ENCODE results near the gene GRB10. TPM values are rescaled to one million over a fixed set of nuclear protein-coding genes. Genes with fewer than 3 reads are reported as not detected.
A peak's percentile ranks its signal among the peaks of the same experiment; 100 is the strongest.

The GRB10 gene
- total RNA-seq, 1 donor from 2014 or later: 58.6 TPM

GRCh38 chr7:50817561-50817960 lies 34.9 kb upstream of the GRB10 start:
- H3K36me3 ChIP-seq: no peaks in the 10 kb centered on the region
- no peak for ATAC-seq
- no peak for TF ChIP-seq CTCF (IDR thresholded peaks at IDR 0.05)
- no peaks in the 10 kb centered on the region for H3K27me3 ChIP-seq
- H3K9me3 ChIP-seq: no peaks in the 10 kb centered on the region
- intact Hi-C loops (cut with DNase I): loop anchor here (10.0 kb wide), 1 partner anchor 327 kb away; no protein-coding TSS in a partner anchor
- no peak overlapping the region for H3K4me3 ChIP-seq
- no peak overlapping the region for H3K27ac ChIP-seq
- DNase-seq: no peak
- no peaks in the 10 kb centered on the region for H3K4me1 ChIP-seq

DNA sequence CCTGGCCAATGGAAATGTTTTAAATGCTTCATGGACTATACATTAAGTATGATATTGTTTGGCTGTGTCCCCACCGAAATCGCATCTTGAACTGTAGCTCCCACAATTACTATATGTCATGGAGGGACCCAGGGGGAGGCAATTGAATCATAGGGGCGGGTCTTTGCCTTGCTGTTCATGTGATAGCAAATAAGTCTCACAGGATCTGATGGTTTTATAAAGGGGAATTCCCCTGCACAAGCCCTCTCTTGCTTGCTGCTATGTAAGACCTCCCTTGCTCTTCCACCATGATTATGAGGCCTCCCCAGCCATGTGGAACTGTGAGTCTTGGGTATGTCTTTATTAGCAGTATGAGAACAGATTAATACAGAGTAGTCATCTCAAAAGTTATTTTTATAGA lies 32.4 kb upstream of the GRB10 start:
- no peaks in the 10 kb centered on the region for H3K36me3 ChIP-seq
- no peaks in the 10 kb centered on the region for H3K4me1 ChIP-seq
- no peak overlapping the region for H3K4me3 ChIP-seq
- no peak overlapping the region for H3K27ac ChIP-seq
- no peak for DNase-seq
- no peak for ATAC-seq
- TF ChIP-seq CTCF (IDR thresholded peaks at IDR 0.05): no peak
- intact Hi-C loops (cut with DNase I): loop anchor here (10.0 kb wide), 1 partner anchor 330 kb away; no protein-coding TSS in a partner anchor
- H3K9me3 ChIP-seq: no peaks in the 10 kb centered on the region
- H3K27me3 ChIP-seq: no peaks in the 10 kb centered on the region

DNA sequence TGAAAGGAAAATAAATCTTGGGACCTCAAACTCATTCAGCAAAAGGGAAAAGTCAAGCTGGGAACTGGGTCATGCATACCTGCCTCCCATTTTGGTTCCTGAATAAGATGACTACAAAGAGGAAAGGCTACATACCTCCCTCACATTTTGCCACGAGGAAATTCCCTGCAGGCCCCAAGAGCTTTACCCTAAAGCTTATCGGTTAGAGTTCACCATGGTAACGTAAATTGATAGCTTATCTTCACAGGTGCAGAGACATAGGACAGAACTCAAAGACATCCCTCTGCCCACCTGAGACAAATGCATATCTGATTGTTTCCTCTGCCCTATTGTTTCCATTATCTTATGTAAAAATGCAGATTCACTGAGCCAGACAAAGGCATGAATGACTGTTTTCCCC lies 31.5 kb upstream of the GRB10 start:
- intact Hi-C loops (cut with DNase I): loop anchor here (10.0 kb wide), 1 partner anchor 331 kb away; no protein-coding TSS in a partner anchor
- DNase-seq: no peak
- no peak overlapping the region for H3K27ac ChIP-seq
- H3K27me3 ChIP-seq: no peaks in the 10 kb centered on the region
- H3K4me3 ChIP-seq: no peak overlapping the region
- ATAC-seq: no peak
- no peaks in the 10 kb centered on the region for H3K36me3 ChIP-seq
- no peaks in the 10 kb centered on the region for H3K9me3 ChIP-seq
- no peak for TF ChIP-seq CTCF (IDR thresholded peaks at IDR 0.05)
- H3K4me1 ChIP-seq: no peaks in the 10 kb centered on the region

- H3K27ac ChIP-seq: no peak overlapping the region
- DNase-seq (peak; percentile 78), ATAC-seq (peak; percentile 91)
- no peaks in the 10 kb centered on the region for H3K27me3 ChIP-seq
- H3K4me1 ChIP-seq: no peaks in the 10 kb centered on the region
- TF ChIP-seq CTCF (IDR thresholded peaks at IDR 0.05): no peak
- H3K9me3 ChIP-seq: no peaks in the 10 kb centered on the region
- H3K4me3 ChIP-seq: no peak overlapping the region
- intact Hi-C loops (cut with DNase I): loop anchor here (10.0 kb wide), 1 partner anchor 332 kb away; no protein-coding TSS in a partner anchor
- H3K36me3 ChIP-seq: no peaks in the 10 kb centered on the region
Observed at GRCh38 chr7:50812841-50813475, 30.3 kb upstream of the GRB10 start.

DNA sequence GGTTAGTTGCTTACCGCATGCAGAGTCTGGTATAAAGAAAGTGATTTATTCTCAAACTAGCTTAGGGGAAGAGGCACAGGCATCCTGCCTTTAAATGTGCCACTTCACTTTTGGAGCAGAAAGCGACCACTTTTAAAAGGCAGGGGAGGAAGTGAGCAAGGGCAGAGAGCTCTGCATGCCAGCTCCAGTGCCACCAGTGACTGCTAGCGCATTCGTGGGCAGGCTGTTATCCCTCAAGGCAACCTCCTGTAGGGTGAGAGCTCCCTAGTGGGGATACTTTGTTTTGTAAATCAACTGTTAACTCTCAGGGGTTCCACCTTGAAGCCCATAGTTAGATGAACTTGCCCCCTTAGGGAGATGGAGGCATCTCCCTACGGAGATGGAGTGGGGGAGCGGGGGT lies 29.4 kb upstream of the GRB10 start:
- TF ChIP-seq CTCF (IDR thresholded peaks at IDR 0.05): no peak
- no peak for DNase-seq
- Histone ChIP-seq H3K4me3 (no peak overlapping the region), H3K27me3 (no peaks in the 10 kb centered on the region), H3K36me3 (no peaks in the 10 kb centered on the region), H3K9me3 (no peaks in the 10 kb centered on the region), H3K4me1 (no peaks in the 10 kb centered on the region), H3K27ac (no peak overlapping the region)
- ATAC-seq: no peak
- intact Hi-C loops (cut with DNase I): loop anchor here (10.0 kb wide), 1 partner anchor 333 kb away; no protein-coding TSS in a partner anchor

Measured in upper lobe of right lung (tissue), 1 donor.